K562 (cell line): ENCODE data around the gene TMEM53. TPM values are rescaled to one million over a fixed set of nuclear protein-coding genes. Genes with fewer than 3 reads are reported as not detected.
A peak's percentile ranks its signal among the peaks of the same experiment; 100 is the strongest.

ENCODE experiments used
- ADNP ChIP-seq: fragments of 200-800 bp; sonication (Bioruptor generic); IDR thresholded peaks from 2 replicates; pipeline ENCODE4 v1.6.1; 2016; ENCODE audit warnings: missing genetic modification characterization, missing compliant biosample characterization
- CBFA2T3 ChIP-seq: fragments of 450-650 bp; IDR thresholded peaks from 2 replicates; pipeline ENCODE4 v1.6.1; 2017
- CBX3 ChIP-seq, 2 experiments: IDR thresholded peaks; 1 replicate in 1 of 2; 2 replicates in 1 of 2; pipeline ENCODE4 v1.6.1; 2012; ENCODE audit warnings: inconsistent platforms in 2 of 2, low read length in 2 of 2, borderline replicate concordance in 1 of 2, control low read depth in 1 of 2
- CHD4 ChIP-seq: fragments of 200-600 bp; sonication (generic); IDR thresholded peaks from 3 replicates; pipeline ENCODE4 v1.6.1; 2012; ENCODE audit warnings: low read depth, mild to moderate bottlenecking, mixed read lengths, low read length, inconsistent platforms; ENCODE audit not compliant: insufficient read depth, insufficient replicate concordance, poor library complexity, severe bottlenecking
- CTCFL ChIP-seq: IDR thresholded peaks from 2 replicates; pipeline ENCODE4 v1.6.1; 2011; ENCODE audit warnings: borderline replicate concordance, low read depth, mild to moderate bottlenecking, moderate library complexity, low read length; ENCODE audit not compliant: insufficient read depth, poor library complexity, severe bottlenecking
- EGR1 ChIP-seq: fragments of 450-650 bp; conservative IDR thresholded peaks from 2 replicates; pipeline ENCODE4 v1.6.1; 2017; ENCODE audit warnings: mild to moderate bottlenecking
- HDAC2 ChIP-seq: fragments of 450-650 bp; IDR thresholded peaks from 2 replicates; pipeline ENCODE4 v1.6.1; 2016; ENCODE audit warnings: mild to moderate bottlenecking
- HMGXB4 ChIP-seq: sonication (generic); formaldehyde crosslinking; IDR thresholded peaks from 2 replicates; pipeline ENCODE4 v1.8.1; 2023; ENCODE audit warnings: mild to moderate bottlenecking, missing genetic modification reagents
- HNRNPUL1 ChIP-seq: fragments of 200-400 bp; formaldehyde crosslinking; IDR thresholded peaks from 2 replicates; pipeline ENCODE4 v1.6.1; 2017; ENCODE audit warnings: low read length
- MECOM ChIP-seq: fragments of 250-450 bp; sonication (Bioruptor Pico); IDR thresholded peaks from 2 replicates; pipeline ENCODE4 v1.8.0; 2022; ENCODE audit warnings: inconsistent platforms
- NCOA2 ChIP-seq, 2 experiments: fragments of 450-650 bp; IDR thresholded peaks; 2 replicates each; pipeline ENCODE4 v1.6.1; 2018; ENCODE audit warnings: mild to moderate bottlenecking in 2 of 2, moderate library complexity in 1 of 2; ENCODE audit not compliant: partially characterized antibody in 2 of 2
- NFE2 ChIP-seq: IDR thresholded peaks from 2 replicates; pipeline ENCODE4 v1.6.1; 2014; ENCODE audit warnings: antibody characterized with exemption, low read depth
- NRF1 ChIP-seq, 2 experiments: fragments of 450-650 bp; IDR thresholded peaks in 1 of 2; conservative IDR thresholded peaks in 1 of 2; 2 replicates each; pipeline ENCODE4 v1.6.1; 2014; ENCODE audit warnings: mild to moderate bottlenecking in 2 of 2
- SMARCA5 ChIP-seq: fragments of 450-650 bp; IDR thresholded peaks from 2 replicates; pipeline ENCODE4 v1.6.1; 2016
- TGIF2 ChIP-seq: sonication (generic); formaldehyde crosslinking; IDR thresholded peaks from 2 replicates; pipeline ENCODE4 v1.8.1; 2022; ENCODE audit warnings: mild to moderate bottlenecking, missing genetic modification reagents, moderate library complexity
- ZNF274 ChIP-seq: IDR thresholded peaks from 2 replicates; pipeline ENCODE4 v1.6.1; 2011; ENCODE audit warnings: low read depth, mild to moderate bottlenecking, low read length, moderate library complexity, borderline replicate concordance
- ZSCAN32 ChIP-seq: fragments of 450-650 bp; formaldehyde crosslinking; IDR thresholded peaks from 2 replicates; pipeline ENCODE4 v1.4.0; 2020; ENCODE audit warnings: mild to moderate bottlenecking, moderate library complexity
- polyA plus RNA-seq, 8 experiments: library from polyadenylated mRNA; depleted of rRNA in 4 of 8; stranded (reverse) in 5 of 8; unstranded in 3 of 8; fragments of >200 nt; fragmentation: Nextera tagmentation in 2 of 8; fragmentation: Illumina TruSeq in 1 of 8; extraction: Ambion mirVana in 2 of 8; extraction: Trizol in 1 of 8; gene quantifications; 2 replicates each; pipeline versions ENCODE4 v1.2.1 to v1.2.3, GENCODE V29; 2011 to 2014; ENCODE audit warnings: inconsistent platforms in 1 of 8, missing spikeins in 1 of 8
- total RNA-seq, 7 experiments: library from RNA; depleted of rRNA in 6 of 7; stranded (reverse); fragments of >200 nt in 6 of 7; fragmentation: Illumina TruSeq in 2 of 7; extraction: Trizol in 2 of 7; gene quantifications; 2 replicates each; pipeline versions ENCODE4 v1.2.1 to v1.2.3, GENCODE V29; 2011 to 2021; ENCODE audit warnings: low replicate concordance in 1 of 7

Gene TMEM53
- total and polyA plus RNA-seq, 9 of the 15 experiments (the other 6 are each of a cell fraction or from before 2014, with no cell fraction given): 0.23 to 3.7 (median 2.0) TPM

DNA sequence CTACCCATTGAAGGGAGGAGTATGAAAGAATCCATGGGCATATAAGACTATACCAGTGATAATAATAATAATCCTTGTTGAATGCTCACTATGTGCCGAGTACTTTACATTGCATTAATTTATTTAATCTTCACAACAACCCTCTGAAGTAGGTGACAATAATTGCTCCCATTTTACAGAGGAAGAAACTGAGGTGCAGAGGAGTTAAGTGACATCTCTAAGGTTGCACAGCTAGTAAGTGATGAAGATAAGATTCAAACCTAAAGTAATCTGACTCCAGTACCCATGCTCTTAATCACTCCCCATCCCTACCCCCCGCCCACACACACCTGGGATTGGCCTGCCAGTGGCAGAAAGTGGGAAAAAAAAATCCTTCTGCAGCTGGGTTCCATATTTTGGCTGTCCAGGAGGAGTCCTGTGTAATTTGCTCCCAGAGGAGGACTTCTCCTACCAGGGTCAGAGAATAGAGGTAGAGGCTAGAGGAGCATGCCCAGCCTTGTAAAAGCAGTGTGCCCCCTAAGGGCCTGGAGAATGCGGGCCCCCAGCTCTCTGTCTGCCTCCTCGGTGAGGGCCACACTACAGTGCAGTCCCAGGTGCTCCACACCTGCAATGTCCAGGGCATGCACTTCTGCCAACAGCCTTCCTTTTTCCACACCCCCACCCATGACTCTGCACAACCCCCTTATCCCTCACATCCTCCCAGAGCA lies 57.8 kb downstream of the TMEM53 start (continued):
- TF ChIP-seq CTCFL: peak; percentile 78
- no peak for TF ChIP-seq CBFA2T3
- TF ChIP-seq ADNP: peak; percentile 84
- peak; percentile 63; the same call in 1 of the 2 replicates for TF ChIP-seq HDAC2
- peak; percentile 20 to 37; a peak in 1 of 4 replicates for TF ChIP-seq NRF1 (conservative IDR thresholded peaks at IDR 0.05 in 1 of 2, IDR thresholded peaks at IDR 0.05 in 1 of 2)
- TF ChIP-seq MECOM: no peak
- TF ChIP-seq TGIF2 (CRISPR knock-in tag): no peak
- TF ChIP-seq SMARCA5: peak; percentile 55; the same call in 1 of the 2 replicates
- no peak for TF ChIP-seq HNRNPUL1
- TF ChIP-seq NCOA2 (IDR thresholded peaks at IDR 0.05; ENCODE audit: partially characterized antibody in 2 of 2): no peak
- no peak for TF ChIP-seq ZSCAN32 (CRISPR knock-in tag)
- TF ChIP-seq NFE2: peak; percentile 48; the same call in 1 of the 2 replicates
- peak; percentile 65 for TF ChIP-seq EGR1
- TF ChIP-seq ZNF274: no peak
- 0 out of 3 replicates have a peak, but pooled peaks of 1 of the 2 experiments have one; percentile 33 for TF ChIP-seq CBX3 (IDR thresholded peaks at IDR 0.05; ENCODE audit: borderline replicate concordance in 1 of 2, low read length in 2 of 2)
- no peak for TF ChIP-seq HMGXB4 (CRISPR knock-in tag)
- TF ChIP-seq CHD4: peak; percentile 73
